ENCODE data around the gene NEK10. TPM values are rescaled to one million over a fixed set of nuclear protein-coding genes. Genes with fewer than 3 reads are reported as not detected.

Gene NEK10
- polyA plus RNA-seq, 6 donors from 2014 or later: 0.35 TPM; not detected in 5

DNA sequence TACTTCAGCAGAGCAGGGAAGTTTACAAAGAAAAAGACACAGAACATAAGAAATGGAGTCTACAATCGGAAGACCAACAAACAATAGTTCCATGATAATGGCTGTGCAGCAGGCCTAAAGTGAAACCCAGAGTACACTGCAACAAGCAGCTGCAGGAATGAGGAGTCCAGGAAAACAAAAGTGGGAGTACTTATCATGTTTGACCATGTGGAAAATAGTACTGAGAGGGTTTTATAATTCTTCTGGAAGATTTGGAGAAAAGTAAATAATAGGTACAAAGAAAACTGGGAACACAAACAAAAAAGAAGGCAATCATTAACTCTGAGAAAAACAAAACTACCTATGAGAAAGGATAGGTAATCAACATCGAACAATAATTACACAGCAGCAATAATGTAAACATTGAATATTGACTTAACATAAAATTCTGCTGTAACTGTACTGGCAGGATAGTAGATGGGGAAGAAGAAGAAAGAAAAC is 87.5 kb downstream of the NEK10 start:
- DNase-seq (no peak), ATAC-seq (ENCODE audit: low read depth in 2 of 2) (no peak)
- Mint-ChIP-seq H3K27ac (peak overlapping the region in 1 of 6 donors; percentile 17), H3K9me3 (peaks cover 2 to 10% (median 8%) of the 10 kb centered on the region in 7 donors), H3K4me3 (no peak overlapping the region), H3K36me3 (peaks cover 7% of the 10 kb centered on the region in 2 donors), H3K27me3 (no peaks in the 10 kb centered on the region), H3K4me1 (no peaks in the 10 kb centered on the region)

DNA sequence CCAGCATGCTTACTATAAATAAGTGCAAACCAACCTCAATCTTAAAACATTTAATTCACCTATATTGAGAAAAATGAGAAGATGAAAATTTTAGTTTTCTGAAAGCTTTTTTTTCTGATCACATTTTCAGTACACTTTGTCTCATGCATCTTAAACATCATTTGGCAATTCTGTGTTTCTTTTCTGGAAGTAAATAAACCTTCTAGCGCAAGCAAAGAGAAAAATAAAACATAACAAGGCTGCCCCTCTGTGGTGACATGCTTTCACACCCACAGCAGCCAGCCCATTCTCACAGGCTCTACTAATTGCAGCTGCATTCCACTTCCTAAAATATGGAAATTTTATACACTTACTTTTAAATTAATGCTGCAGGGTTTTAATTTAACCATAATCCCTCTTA is 90.1 kb downstream of the NEK10 start:
- Mint-ChIP-seq H3K36me3 (peaks cover 7% of the 10 kb centered on the region in 2 donors), H3K4me1 (no peaks in the 10 kb centered on the region), H3K4me3 (peak overlapping the region in 1 of 8 donors; percentile 56), H3K9me3 (peaks cover 2 to 10% (median 8%) of the 10 kb centered on the region in 7 donors), H3K27me3 (no peaks in the 10 kb centered on the region), H3K27ac (no peak overlapping the region)
- ATAC-seq (ENCODE audit: low read depth in 2 of 2) (no peak), DNase-seq (no peak)

DNA sequence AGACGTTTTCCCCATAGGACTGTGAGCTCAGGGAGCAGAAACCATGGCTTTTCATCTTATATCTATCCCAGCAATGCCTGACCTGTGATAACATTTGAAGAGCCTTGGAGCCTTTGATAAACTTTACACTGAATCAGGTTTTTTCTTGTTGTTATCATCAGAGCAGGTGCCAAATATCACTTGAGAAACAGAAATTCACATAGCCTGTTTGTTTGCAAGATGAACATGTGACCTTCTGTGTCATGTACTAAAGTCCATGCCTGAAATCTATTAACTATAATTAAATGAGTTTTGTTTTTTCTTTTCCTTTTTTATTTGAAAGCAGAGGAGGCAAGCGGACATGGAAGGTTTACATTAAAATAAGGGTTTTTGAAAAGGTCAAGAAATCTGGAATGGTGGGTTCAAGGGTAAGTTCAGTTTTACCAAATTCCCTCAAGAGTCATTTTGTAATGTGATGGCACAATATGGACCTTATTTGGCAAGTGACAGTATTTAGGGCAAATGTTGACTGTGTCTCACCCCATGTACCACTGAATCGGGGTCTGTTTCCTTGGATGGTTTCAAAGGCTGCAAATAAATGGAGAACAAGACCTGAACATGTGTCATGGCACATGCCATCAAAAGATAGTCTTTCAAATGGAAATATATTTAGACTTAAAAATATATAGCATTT is 90.7 kb downstream of the NEK10 start:
- no peak for ATAC-seq (ENCODE audit: low read depth in 2 of 2)
- DNase-seq: no peak
- no peaks in the 10 kb centered on the region for H3K4me1 Mint-ChIP-seq
- H3K27me3 Mint-ChIP-seq: no peaks in the 10 kb centered on the region
- H3K36me3 Mint-ChIP-seq: peaks cover 7% of the 10 kb centered on the region in 2 donors
- H3K4me3 Mint-ChIP-seq: no peak overlapping the region
- H3K27ac Mint-ChIP-seq: no peak overlapping the region
- H3K9me3 Mint-ChIP-seq: peaks cover 2 to 10% (median 8%) of the 10 kb centered on the region in 7 donors

DNA sequence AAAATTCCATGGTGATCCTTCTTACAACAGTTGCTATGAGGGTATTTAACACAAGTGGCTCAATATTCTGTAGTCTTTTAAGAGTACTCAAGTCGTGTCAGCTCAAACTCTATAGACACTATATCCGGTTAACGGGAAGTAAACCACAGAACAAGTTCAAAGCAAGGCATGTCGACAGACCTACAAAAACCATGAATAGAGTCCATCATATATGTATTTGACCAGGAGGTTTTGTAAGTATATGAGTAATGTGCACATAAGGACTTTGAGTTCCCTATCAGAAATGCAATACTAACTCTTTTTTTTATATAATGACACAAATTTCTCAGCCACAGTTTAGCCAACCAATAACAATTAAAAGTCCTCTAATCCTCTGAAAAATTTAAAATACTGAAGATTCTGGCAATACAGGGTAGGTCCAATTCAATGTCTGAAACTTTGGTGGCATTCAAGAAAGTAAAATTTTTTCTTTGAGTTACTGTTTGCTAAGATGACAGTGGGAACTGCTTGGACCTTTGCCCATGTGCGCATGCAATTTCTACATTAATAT is 93.7 kb downstream of the NEK10 start:
- H3K27ac Mint-ChIP-seq: no peak overlapping the region
- H3K36me3 Mint-ChIP-seq: no peaks in the 10 kb centered on the region
- no peak overlapping the region for H3K4me3 Mint-ChIP-seq
- DNase-seq (no peak), ATAC-seq (ENCODE audit: low read depth in 2 of 2) (no peak)
- no peaks in the 10 kb centered on the region for H3K9me3 Mint-ChIP-seq
- H3K4me1 Mint-ChIP-seq: no peaks in the 10 kb centered on the region
- no peaks in the 10 kb centered on the region for H3K27me3 Mint-ChIP-seq

DNA sequence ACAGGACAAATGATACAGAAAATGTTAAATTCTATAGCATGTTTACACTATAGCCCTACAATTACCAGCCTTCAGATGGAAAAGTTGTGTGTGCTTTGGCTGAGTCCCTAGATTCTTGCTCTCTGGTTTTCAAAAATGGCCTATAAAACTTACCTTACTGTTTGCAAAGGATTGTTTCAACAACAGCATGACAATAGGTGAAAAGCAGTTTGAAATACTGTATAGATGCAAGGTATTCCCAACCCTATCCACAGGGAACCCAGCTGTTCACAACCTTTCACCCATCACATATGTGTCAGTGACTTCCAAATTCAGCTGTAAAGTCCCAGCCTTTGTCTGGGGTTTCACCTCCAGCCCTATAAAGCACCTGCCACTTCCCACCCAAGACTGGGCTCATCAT is 97.3 kb downstream of the NEK10 start:
- Mint-ChIP-seq H3K27me3 (peaks cover 0 to 4% (median 0%) of the 10 kb centered on the region in 3 donors), H3K4me3 (no peak overlapping the region), H3K27ac (no peak overlapping the region), H3K4me1 (no peaks in the 10 kb centered on the region), H3K9me3 (peaks cover 0 to 18% (median 0%) of the 10 kb centered on the region in 7 donors), H3K36me3 (no peaks in the 10 kb centered on the region)
- no peak for ATAC-seq (ENCODE audit: low read depth in 2 of 2)
- DNase-seq: no peak

DNA sequence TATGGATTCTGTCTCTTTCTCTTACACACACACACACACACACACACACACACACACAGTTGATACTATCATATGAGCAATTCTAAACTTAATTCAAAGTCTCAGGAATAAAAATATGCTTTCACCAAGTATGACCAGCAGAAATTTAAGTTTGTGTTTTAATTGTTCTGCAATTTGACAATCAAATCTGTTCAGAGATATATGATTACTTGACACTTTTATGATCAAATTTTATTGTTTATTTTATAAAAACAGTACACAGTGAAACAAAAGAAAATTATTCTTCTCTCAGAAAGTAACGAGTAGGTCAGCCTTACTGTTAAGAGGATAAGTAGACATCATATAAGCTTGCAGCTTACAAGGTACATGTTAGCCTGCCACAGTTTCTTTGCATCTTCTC is 114.3 kb downstream of the NEK10 start:
- H3K4me1 Mint-ChIP-seq: no peaks in the 10 kb centered on the region
- DNase-seq (no peak), ATAC-seq (ENCODE audit: low read depth in 2 of 2) (no peak)
- H3K9me3 Mint-ChIP-seq: peaks cover 0 to 23% (median 4%) of the 10 kb centered on the region in 7 donors
- no peak overlapping the region for H3K4me3 Mint-ChIP-seq
- no peaks in the 10 kb centered on the region for H3K36me3 Mint-ChIP-seq
- peaks cover 0 to 10% (median 4%) of the 10 kb centered on the region in 3 donors for H3K27me3 Mint-ChIP-seq
- no peak overlapping the region for H3K27ac Mint-ChIP-seq

DNA sequence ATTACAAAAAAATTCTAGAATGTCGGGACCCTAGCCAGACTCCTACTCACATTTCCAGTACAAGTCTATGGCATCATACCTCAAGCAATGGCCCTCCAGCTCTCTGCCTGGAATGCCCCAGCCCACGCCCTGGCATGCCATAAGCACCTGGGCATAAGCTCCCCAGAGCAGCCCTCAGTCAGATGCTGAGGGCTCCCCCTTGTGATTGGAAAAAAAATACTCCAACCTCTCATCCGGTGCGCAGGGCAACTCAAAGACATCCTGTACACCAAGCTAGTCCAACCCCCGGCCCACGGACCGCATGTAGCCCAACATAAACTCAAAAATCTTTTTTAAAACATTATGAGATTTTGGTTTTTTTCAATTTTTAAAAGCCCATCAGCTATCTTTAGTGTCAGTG is 115.4 kb downstream of the NEK10 start:
- ATAC-seq (ENCODE audit: low read depth in 2 of 2) (no peak), DNase-seq (no peak)
- H3K9me3 Mint-ChIP-seq: peaks cover 4 to 19% (median 7%) of the 10 kb centered on the region in 7 donors
- H3K4me3 Mint-ChIP-seq: no peak overlapping the region
- H3K27ac Mint-ChIP-seq: no peak overlapping the region
- H3K4me1 Mint-ChIP-seq: no peaks in the 10 kb centered on the region
- H3K27me3 Mint-ChIP-seq: peaks cover 0 to 10% (median 4%) of the 10 kb centered on the region in 3 donors
- H3K36me3 Mint-ChIP-seq: peaks cover 0 to 6% of the 10 kb centered on the region in 2 donors

DNA sequence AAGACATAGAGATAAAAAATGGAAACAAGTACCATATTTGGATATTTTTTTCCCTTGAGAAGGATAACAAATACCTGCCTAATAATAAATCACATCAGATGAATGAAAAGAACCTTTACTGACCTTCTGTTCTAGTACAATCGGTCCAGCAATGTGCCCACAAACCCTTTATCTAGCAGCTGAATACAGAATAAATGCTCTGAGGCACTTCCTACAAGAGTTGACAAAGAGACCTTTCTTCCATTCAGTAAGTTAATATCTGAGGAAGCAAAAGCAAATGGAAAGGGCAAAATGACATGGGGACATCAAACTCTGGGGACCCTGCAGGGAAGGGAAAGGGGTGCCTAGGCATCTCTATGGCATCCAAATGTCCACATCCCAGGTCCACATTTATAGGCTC is 115.8 kb downstream of the NEK10 start:
- Mint-ChIP-seq H3K27ac (no peak overlapping the region), H3K9me3 (peaks cover 3 to 18% (median 7%) of the 10 kb centered on the region in 7 donors), H3K4me3 (no peak overlapping the region), H3K36me3 (peaks cover 0 to 6% of the 10 kb centered on the region in 2 donors), H3K27me3 (peaks cover 0 to 10% (median 4%) of the 10 kb centered on the region in 3 donors), H3K4me1 (no peaks in the 10 kb centered on the region)
- no peak for ATAC-seq (ENCODE audit: low read depth in 2 of 2)
- no peak for DNase-seq

DNA sequence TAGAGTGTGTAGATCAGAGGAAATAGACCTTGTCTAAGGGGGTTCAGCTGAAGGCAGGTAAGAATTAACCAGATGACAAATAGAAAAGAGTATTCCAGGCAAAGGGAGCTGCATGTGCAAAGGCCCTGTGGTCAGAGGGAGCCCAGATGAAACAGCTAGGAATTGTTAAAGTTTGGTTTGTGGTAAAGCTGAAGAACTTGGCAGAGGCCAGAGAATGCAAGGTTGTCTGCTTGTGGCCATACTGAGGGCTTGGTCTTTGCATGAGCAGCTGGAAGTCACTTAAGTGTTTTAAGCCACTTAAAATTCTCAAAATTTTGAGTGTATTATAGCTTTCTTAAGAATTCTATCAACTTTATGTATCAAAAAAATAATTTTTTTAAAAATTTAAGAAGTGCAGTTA is 116.5 kb downstream of the NEK10 start:
- no peak overlapping the region for H3K4me3 Mint-ChIP-seq
- H3K4me1 Mint-ChIP-seq: no peaks in the 10 kb centered on the region
- no peak for DNase-seq

DNA sequence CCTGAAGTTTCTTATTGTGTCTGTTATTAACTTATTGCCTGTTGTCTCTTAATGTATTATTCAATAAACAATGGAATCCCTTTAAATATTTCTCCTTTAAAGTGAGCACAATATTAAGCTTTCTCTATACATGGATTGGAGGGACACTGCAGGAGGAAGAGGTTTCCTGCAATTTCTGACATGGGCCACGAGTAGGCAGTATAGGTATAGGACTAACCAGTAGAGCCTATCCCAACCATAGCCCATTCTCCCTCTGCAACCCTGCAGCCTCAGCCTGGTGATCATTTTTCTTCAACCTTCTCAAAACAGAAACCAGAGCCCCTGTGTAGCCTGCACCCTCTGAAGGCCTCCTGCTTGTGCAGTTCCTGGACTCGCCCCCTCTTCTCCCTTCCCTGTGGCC is 124.8 kb downstream of the NEK10 start:
- H3K27ac Mint-ChIP-seq: no peak overlapping the region
- H3K36me3 Mint-ChIP-seq: peaks cover 0 to 5% of the 10 kb centered on the region in 2 donors
- H3K4me3 Mint-ChIP-seq: no peak overlapping the region
- ATAC-seq (ENCODE audit: low read depth in 2 of 2) (no peak), DNase-seq (no peak)
- no peaks in the 10 kb centered on the region for H3K27me3 Mint-ChIP-seq
- H3K4me1 Mint-ChIP-seq: no peaks in the 10 kb centered on the region
- H3K9me3 Mint-ChIP-seq: peaks cover 2 to 24% (median 9%) of the 10 kb centered on the region in 7 donors

More for the DNA sequence above, 116.5 kb downstream of the NEK10 start:
- Mint-ChIP-seq H3K27ac (no peak overlapping the region), H3K9me3 (peaks cover 4 to 20% (median 7%) of the 10 kb centered on the region in 7 donors), H3K36me3 (peaks cover 0 to 6% of the 10 kb centered on the region in 2 donors), H3K27me3 (peaks cover 0 to 10% (median 4%) of the 10 kb centered on the region in 3 donors)
- ATAC-seq (ENCODE audit: low read depth in 2 of 2): no peak

DNA sequence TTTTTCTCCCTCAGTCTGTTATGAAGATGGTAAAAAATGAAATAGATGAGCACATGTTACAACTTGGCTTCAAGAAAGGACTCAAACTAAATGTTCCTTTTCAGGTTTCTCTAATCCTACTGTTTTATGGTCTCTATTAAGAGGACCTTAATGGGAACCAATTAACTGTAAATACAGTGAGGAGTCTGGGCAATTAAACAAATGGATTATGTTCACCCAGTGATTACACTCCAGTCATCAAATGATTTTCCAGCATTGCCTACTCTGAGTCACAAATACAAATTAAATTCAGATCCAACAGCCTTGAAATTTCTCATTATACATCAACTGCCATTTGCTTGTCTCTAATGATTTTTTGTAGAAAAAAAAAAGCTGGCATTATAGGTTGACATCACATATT is 129.2 kb downstream of the NEK10 start:
- Mint-ChIP-seq H3K9me3 (peaks cover 11 to 55% (median 36%) of the 10 kb centered on the region in 7 donors), H3K27ac (no peak overlapping the region), H3K4me1 (no peaks in the 10 kb centered on the region), H3K4me3 (no peak overlapping the region), H3K36me3 (peaks cover 4 to 11% of the 10 kb centered on the region in 2 donors), H3K27me3 (no peaks in the 10 kb centered on the region)
- no peak for DNase-seq
- ATAC-seq (ENCODE audit: low read depth in 2 of 2): no peak

DNA sequence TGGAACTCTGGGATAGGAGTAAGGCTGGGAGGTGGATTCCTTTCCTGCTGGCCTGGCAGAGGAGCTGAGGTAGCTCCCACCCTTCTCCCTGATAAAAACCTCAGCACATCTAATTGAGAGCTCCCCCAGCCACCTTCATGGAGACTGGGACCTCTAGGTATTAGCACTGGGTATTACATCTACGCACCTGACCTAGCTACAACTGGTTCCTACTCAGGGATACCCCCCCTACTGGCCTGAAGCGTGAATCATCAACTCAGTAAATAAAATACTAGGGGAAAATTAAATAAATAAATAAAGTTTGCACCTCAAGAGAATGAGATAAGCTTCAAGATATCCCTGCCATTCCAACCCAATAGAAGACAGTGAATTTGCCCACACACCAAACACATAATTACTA is 140.4 kb downstream of the NEK10 start:
- no peaks in the 10 kb centered on the region for H3K4me1 Mint-ChIP-seq
- peaks cover 12 to 13% of the 10 kb centered on the region in 2 donors for H3K36me3 Mint-ChIP-seq
- H3K4me3 Mint-ChIP-seq: no peak overlapping the region
- H3K27ac Mint-ChIP-seq: no peak overlapping the region
- DNase-seq (no peak), ATAC-seq (ENCODE audit: low read depth in 2 of 2) (no peak)
- H3K9me3 Mint-ChIP-seq: peaks cover 0 to 36% (median 21%) of the 10 kb centered on the region in 7 donors
- no peaks in the 10 kb centered on the region for H3K27me3 Mint-ChIP-seq

DNA sequence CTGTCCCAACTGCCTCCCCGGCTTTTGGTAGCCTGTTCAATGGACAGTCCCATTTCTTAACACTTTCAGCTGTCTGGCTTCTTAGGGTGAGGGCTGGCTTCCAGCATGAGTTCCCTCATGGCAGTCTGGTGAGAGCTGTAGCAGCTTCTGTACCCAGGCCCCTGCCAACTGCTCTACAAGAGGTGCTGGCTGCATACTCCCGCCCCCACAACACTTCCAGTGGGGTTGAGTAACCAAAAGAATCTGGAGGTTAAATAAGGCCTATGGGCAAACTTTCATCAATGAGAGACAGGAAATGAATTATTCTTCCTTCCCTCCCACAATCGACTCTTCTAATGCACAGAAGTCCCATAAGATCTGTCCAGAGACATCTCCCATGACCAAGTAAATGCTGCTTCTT is 145.0 kb downstream of the NEK10 start:
- Mint-ChIP-seq H3K36me3 (no peaks in the 10 kb centered on the region), H3K27ac (no peak overlapping the region), H3K9me3 (peaks cover 0 to 2% (median 0%) of the 10 kb centered on the region in 7 donors), H3K4me1 (no peaks in the 10 kb centered on the region), H3K27me3 (no peaks in the 10 kb centered on the region), H3K4me3 (no peak overlapping the region)
- ATAC-seq (ENCODE audit: low read depth in 2 of 2) (no peak), DNase-seq (no peak)

DNA sequence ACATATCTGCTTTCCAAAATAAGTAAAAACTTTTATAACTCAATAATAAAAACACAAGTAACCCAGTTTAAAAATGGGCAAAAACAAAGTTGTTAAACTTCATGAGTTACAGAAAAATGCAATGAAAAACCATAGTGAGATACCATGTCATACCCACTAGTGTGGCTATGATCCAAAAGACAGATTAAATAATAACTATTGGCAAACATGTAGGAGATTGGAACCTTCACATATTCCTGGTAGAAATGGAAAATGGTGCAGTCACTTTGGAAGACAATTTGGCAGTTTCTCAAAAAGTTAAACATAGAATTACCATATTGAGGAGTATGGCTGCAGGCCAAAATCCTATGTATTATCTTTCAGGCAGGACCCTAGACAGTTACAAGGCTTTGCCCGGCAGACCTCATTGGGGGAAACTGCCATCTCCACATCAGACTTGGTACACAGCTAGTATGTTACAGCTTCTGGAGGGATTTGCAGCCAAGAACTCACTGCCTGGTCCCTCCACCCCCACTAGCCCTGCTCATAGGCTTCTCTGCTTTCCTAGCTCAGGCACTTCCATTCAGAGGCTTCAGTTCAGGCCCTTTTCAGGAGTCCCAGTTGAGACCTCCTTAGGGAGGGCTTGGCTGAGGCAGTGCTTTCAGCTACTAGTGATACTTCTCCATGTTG is 147.8 kb downstream of the NEK10 start:
- H3K27ac Mint-ChIP-seq: no peak overlapping the region
- H3K36me3 Mint-ChIP-seq: no peaks in the 10 kb centered on the region
- peaks cover 0 to 5% (median 0%) of the 10 kb centered on the region in 7 donors for H3K9me3 Mint-ChIP-seq
- no peaks in the 10 kb centered on the region for H3K4me1 Mint-ChIP-seq
- ATAC-seq (ENCODE audit: low read depth in 2 of 2): no peak
- no peak overlapping the region for H3K4me3 Mint-ChIP-seq
- no peak for DNase-seq
- no peaks in the 10 kb centered on the region for H3K27me3 Mint-ChIP-seq

All from naive B cell (primary cell).